ENCODE data around the gene PEAK1.

The PEAK1 gene

GRCh38 chr15:77419836-77420609 is at the start of gene PEAK1:
PEAK1 (minus strand) TSS chr15:77420104; CDS start chr15:77181926, 238,178 bp downstream.
- DNase-seq (ENCODE audit: low read depth): peak; percentile 99

GRCh38 chr15:77468896-77469295 is 49.0 kb upstream of the PEAK1 start:
- DNase-seq (ENCODE audit: low read depth): no peak

- DNase-seq (ENCODE audit: low read depth): no peak
Observed at GRCh38 chr15:77466521-77466920, 46.6 kb upstream of the PEAK1 start.

- no peak for DNase-seq (ENCODE audit: low read depth)
Observed at GRCh38 chr15:77464129-77464865, 44.4 kb upstream of the PEAK1 start.

- no peak for DNase-seq (ENCODE audit: low read depth)
Observed at GRCh38 chr15:77461486-77461885, 41.6 kb upstream of the PEAK1 start.

GRCh38 chr15:77459031-77459430 is 39.1 kb upstream of the PEAK1 start:
- no peak for DNase-seq (ENCODE audit: low read depth)

- DNase-seq (ENCODE audit: low read depth): no peak
Observed at GRCh38 chr15:77457905-77458265, 38.0 kb upstream of the PEAK1 start.

GRCh38 chr15:77457191-77457904 is 37.4 kb upstream of the PEAK1 start:
- no peak for DNase-seq (ENCODE audit: low read depth)

GRCh38 chr15:77456746-77457145 is 36.8 kb upstream of the PEAK1 start:
- no peak for DNase-seq (ENCODE audit: low read depth)

- DNase-seq (ENCODE audit: low read depth): no peak
Observed at GRCh38 chr15:77455696-77456321, 35.9 kb upstream of the PEAK1 start.

- no peak for DNase-seq (ENCODE audit: low read depth)
Observed at GRCh38 chr15:77454951-77455350, 35.0 kb upstream of the PEAK1 start.

- no peak for DNase-seq (ENCODE audit: low read depth)
Observed at GRCh38 chr15:77454265-77454664, 34.4 kb upstream of the PEAK1 start.

GRCh38 chr15:77446840-77447390 is 27.0 kb upstream of the PEAK1 start:
- DNase-seq (ENCODE audit: low read depth): no peak

GRCh38 chr15:77440378-77440999 is 20.6 kb upstream of the PEAK1 start:
- DNase-seq (ENCODE audit: low read depth): no peak

GRCh38 chr15:77437264-77437663 is 17.4 kb upstream of the PEAK1 start:
- no peak for DNase-seq (ENCODE audit: low read depth)

- no peak for DNase-seq (ENCODE audit: low read depth)
Observed at GRCh38 chr15:77436822-77437221, 16.9 kb upstream of the PEAK1 start.

GRCh38 chr15:77430652-77431051 is 10.7 kb upstream of the PEAK1 start:
- DNase-seq (ENCODE audit: low read depth): no peak

GRCh38 chr15:77430213-77430612 is 10.3 kb upstream of the PEAK1 start:
- no peak for DNase-seq (ENCODE audit: low read depth)

GRCh38 chr15:77426871-77427270 is 7.0 kb upstream of the PEAK1 start:
- DNase-seq (ENCODE audit: low read depth): no peak

GRCh38 chr15:77426377-77426776 is 6.5 kb upstream of the PEAK1 start:
- no peak for DNase-seq (ENCODE audit: low read depth)

- no peak for DNase-seq (ENCODE audit: low read depth)
Observed at GRCh38 chr15:77425104-77425503, 5.2 kb upstream of the PEAK1 start.

GRCh38 chr15:77421370-77421700 is 1.4 kb upstream of the PEAK1 start:
- no peak for DNase-seq (ENCODE audit: low read depth)
